Activated T-helper 1 cell treated with anti-CD3 and anti-CD28 coated beads, Interleukin-12 subunit alpha, Interleukin-12 subunit beta, Interleukin-2, Interleukin-4 antibody, amounts not matched to agents 30 ng/mL and 10 ng/mL and 1 ng/mL, durations not matched to agents 14 hours and 24 hours and 36 hours (primary cell): ENCODE measurements around the gene CDK19. TPM values are rescaled to one million over a fixed set of nuclear protein-coding genes. Genes with fewer than 3 reads are reported as not detected.
"Not testable (repeated sequence)": the region's sequence is repeated elsewhere in the genome, so short reads cannot be mapped to it uniquely, and the experiment has no call there.

Experiments used
- DNase-seq: peaks from one replicate; pipeline ENCODE4 v3.0.0; 2021; ENCODE audit warnings: low spot score
- H3K27ac Mint-ChIP-seq: one replicate; pipeline ENCODE4 v1.8.0; 2021; ENCODE audit warnings: mild to moderate bottlenecking, mixed read lengths
- H3K27me3 Mint-ChIP-seq: one replicate; pipeline ENCODE4 v1.8.0; 2022; ENCODE audit warnings: mild to moderate bottlenecking, moderate library complexity, mixed read lengths; ENCODE audit not compliant: insufficient read depth
- H3K36me3 Mint-ChIP-seq: one replicate; pipeline ENCODE4 v1.8.0; 2021; ENCODE audit warnings: low read depth, mixed read lengths
- H3K4me1 Mint-ChIP-seq: one replicate; pipeline ENCODE4 v1.8.0; 2021; ENCODE audit warnings: low read depth, mixed read lengths
- H3K4me3 Mint-ChIP-seq: one replicate; pipeline ENCODE4 v1.8.0; 2021; ENCODE audit warnings: mild to moderate bottlenecking, moderate library complexity, mixed read lengths
- H3K9me3 Mint-ChIP-seq: one replicate; pipeline ENCODE4 v1.8.0; 2021; ENCODE audit warnings: mixed read lengths
- intact Hi-C: fragments of 100-400 bp; cut with micrococcal nuclease; formaldehyde crosslinking; loops from one replicate; pipeline ENCODE4 v1.15.1; 2024
- total RNA-seq: library from RNA; stranded (reverse); gene quantifications from 2 replicates; pipeline ENCODE4 v1.2.3, GENCODE V29; 2022

CDK19 gene
- total RNA-seq, 1 donor from 2014 or later: 12.4 TPM

DNA sequence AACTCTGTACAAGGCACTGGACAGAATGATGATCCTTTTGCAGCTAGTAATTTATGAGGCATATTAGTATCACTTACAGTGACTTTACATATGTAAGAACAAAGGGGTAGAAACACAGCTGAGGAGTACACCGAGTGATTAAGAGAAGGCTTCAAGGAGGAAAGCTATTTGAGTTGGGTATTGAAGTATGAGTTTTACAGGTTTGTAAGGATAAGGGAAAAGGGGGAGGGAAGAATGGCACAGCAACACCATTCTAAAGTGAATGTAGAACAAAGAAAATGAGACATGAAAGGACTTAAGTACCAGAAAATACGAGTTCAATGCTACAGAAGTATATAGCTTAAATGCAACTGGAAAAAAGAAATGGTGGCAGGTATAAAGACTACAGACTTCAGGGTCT lies 5.5 kb downstream of the CDK19 start:
- intact Hi-C loops: loop anchor here (10.0 kb wide), 1 partner anchor 1275 kb away; the partner anchor contains the start of genes FAM229B and TUBE1
- no peak overlapping the region for H3K27ac Mint-ChIP-seq
- peaks cover 17% of the 10 kb centered on the region for H3K4me1 Mint-ChIP-seq
- DNase-seq: no peak
- H3K4me3 Mint-ChIP-seq: no peak overlapping the region
- peaks cover 6% of the 10 kb centered on the region for H3K36me3 Mint-ChIP-seq
- no peaks in the 10 kb centered on the region for H3K27me3 Mint-ChIP-seq
- H3K9me3 Mint-ChIP-seq: no peaks in the 10 kb centered on the region

DNA sequence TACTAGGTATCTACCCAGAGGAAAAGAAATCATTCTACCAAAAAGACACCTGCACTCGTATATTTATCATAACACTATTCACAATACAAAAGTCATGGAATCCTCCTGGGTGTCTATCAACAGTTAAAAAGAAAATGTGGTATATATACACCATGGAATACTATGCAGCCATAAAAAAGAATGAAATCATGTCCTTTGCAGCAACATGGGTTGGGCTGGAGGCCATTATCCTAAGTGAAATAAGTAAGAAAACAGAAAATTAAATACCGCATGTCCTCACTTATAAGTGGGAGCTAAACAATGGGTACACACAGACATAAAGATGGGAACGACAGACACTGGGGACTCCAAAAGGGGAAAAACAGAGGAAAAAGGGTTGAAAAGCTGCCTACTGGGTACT lies 13.1 kb downstream of the CDK19 start:
- intact Hi-C loops, H3K27me3 Mint-ChIP-seq, H3K4me3 Mint-ChIP-seq, DNase-seq, H3K27ac Mint-ChIP-seq: not testable (repeated sequence)
- Mint-ChIP-seq H3K36me3 (peaks cover 18% of the 10 kb centered on the region), H3K9me3 (peaks cover 14% of the 10 kb centered on the region), H3K4me1 (peaks cover 11% of the 10 kb centered on the region)

DNA sequence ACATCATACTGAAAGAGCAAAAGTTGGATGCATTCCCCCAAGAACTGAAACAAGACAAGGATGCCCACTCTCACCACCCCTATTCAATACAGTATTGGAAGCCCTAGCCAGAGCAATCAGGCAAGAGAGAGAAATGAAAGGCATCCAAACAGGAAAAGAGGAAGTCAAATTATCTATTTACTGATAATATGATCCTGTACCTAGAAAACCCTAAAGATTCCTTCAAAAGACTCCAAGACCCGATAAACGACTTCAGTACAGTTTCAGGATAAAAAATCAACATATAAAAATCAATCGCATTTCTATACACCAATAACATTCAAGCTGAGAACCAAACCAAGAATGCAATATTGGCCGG lies 14.5 kb downstream of the CDK19 start:
- Mint-ChIP-seq H3K27me3 (no peaks in the 10 kb centered on the region), H3K36me3 (peaks cover 15% of the 10 kb centered on the region), H3K27ac (no peak overlapping the region), H3K9me3 (peaks cover 14% of the 10 kb centered on the region), H3K4me1 (peaks cover 11% of the 10 kb centered on the region), H3K4me3 (no peak overlapping the region)
- intact Hi-C loops: no loop called here
- no peak for DNase-seq

DNA sequence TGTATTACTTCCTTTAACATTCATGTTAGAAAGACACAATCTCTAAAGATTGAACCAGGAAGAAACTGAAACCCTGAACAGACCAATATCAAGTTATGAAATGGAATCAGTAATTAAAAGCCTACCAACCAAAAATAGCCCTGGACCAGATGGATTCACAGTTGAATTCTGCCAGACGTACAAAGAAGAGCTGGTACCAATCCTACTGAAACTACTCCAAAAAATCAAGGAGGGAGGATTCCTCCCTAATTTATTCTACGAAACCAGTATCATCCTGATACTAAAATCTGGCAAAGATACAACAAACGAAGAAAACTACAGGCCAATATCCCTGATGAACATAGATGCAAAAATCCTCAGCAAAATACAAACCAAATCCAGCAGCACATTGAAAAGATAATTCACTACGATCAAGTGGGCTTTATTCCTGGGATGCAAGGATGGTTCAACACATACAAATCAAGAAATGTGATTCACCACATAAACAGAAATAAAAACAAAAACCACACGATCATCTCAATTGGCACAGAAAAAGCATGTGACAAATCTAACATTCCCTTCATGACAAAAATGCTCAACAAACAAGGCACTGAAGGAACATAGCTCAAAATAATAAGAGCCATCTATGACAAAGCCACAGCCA lies 15.0 kb downstream of the CDK19 start:
- no peak for DNase-seq
- intact Hi-C loops: no loop called here
- H3K9me3 Mint-ChIP-seq: peaks cover 14% of the 10 kb centered on the region
- peaks cover 10% of the 10 kb centered on the region for H3K4me1 Mint-ChIP-seq
- peaks cover 15% of the 10 kb centered on the region for H3K36me3 Mint-ChIP-seq
- H3K4me3 Mint-ChIP-seq: no peak overlapping the region
- H3K27ac Mint-ChIP-seq: no peak overlapping the region
- no peaks in the 10 kb centered on the region for H3K27me3 Mint-ChIP-seq

DNA sequence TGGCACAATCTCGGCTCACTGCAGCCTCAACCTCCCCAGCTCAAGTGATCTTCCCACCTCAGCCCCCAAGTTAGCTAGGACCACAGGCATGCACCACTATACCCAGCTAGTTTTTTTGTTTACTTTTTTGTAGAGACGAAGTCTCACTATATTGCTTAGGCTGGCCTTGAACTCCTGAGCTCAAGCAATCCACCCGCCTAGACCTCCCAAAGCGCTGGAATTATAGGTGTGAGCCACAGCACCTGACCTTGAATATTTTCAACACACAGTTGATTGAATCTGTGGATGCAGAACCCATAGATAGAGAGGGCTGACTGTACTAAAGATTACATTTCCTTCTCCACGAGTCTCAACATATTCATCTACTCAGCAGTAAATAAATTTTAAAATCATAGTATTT lies 15.6 kb downstream of the CDK19 start:
- H3K4me3 Mint-ChIP-seq: no peak overlapping the region
- H3K9me3 Mint-ChIP-seq: peaks cover 14% of the 10 kb centered on the region
- no peaks in the 10 kb centered on the region for H3K27me3 Mint-ChIP-seq
- no peak for DNase-seq
- intact Hi-C loops: no loop called here
- H3K36me3 Mint-ChIP-seq: peaks cover 11% of the 10 kb centered on the region
- peaks cover 5% of the 10 kb centered on the region for H3K4me1 Mint-ChIP-seq
- no peak overlapping the region for H3K27ac Mint-ChIP-seq

DNA sequence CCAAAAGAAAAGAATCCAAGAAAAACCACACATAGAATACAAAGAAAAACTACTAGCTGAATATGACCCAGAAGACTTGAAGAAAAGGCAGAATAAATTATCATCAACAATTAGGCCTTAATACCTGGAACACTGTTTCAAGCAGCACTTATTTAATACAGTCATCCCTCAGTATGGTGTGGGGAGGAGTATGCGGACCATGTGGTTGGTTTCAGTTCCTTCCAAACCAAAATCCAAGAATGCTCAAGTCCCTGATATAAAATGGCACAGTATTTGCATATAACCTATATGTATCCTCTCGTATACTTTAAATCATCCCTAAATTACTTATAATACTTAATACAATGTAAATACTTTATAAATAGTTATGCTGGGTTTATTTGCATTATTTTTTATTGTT lies 16.1 kb downstream of the CDK19 start:
- H3K9me3 Mint-ChIP-seq: peaks cover 14% of the 10 kb centered on the region
- intact Hi-C loops: no loop called here
- peaks cover 5% of the 10 kb centered on the region for H3K4me1 Mint-ChIP-seq
- H3K36me3 Mint-ChIP-seq: peaks cover 11% of the 10 kb centered on the region
- no peak overlapping the region for H3K4me3 Mint-ChIP-seq
- H3K27me3 Mint-ChIP-seq: no peaks in the 10 kb centered on the region
- no peak for DNase-seq
- no peak overlapping the region for H3K27ac Mint-ChIP-seq

DNA sequence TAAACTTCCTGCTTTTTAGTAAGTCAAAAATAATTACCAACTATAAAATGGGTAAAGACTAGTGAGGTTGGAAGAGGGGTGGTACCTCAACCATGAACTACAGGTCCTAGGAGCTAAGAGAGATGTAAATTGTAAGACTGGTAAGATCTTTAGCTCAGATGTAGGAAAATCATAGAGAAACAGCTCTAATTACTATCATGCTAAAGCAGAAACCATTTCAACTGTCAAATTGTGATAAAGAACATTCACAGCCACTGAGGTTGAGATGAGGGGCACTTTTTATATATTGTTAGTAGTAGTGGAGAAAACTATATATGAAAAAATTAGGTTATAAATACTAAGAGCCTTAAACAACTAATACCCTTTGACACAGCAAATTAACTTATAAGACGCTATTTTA lies 20.0 kb downstream of the CDK19 start:
- intact Hi-C loops: no loop called here
- Mint-ChIP-seq H3K27me3 (no peaks in the 10 kb centered on the region), H3K36me3 (peaks cover 2% of the 10 kb centered on the region), H3K27ac (no peak overlapping the region), H3K4me1 (no peaks in the 10 kb centered on the region), H3K4me3 (no peak overlapping the region), H3K9me3 (peaks cover 4% of the 10 kb centered on the region)
- no peak for DNase-seq

DNA sequence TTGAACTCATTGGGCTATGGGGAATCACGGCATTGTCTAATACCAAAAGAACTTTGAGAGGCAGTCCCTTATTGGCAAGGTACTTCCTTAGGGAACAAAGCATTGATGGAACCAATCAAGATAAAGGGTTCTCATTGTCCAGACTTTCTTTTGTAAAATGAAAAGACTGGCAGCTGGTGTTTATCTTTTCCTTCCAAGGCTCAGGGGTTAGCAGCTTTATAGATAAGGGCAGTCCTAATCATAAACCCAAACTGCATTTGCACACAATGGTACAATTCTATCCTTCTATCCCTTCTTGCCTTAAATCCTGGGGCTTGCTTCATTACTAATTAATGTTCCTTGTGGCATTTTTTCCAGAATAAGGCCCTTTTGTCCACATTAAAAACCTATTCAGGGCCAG lies 28.6 kb downstream of the CDK19 start:
- peaks cover 12% of the 10 kb centered on the region for H3K36me3 Mint-ChIP-seq
- H3K27me3 Mint-ChIP-seq: no peaks in the 10 kb centered on the region
- H3K27ac Mint-ChIP-seq: no peak overlapping the region
- peaks cover 24% of the 10 kb centered on the region for H3K4me1 Mint-ChIP-seq
- DNase-seq: no peak
- H3K4me3 Mint-ChIP-seq: no peak overlapping the region
- peaks cover 13% of the 10 kb centered on the region for H3K9me3 Mint-ChIP-seq
- intact Hi-C loops: no loop called here

DNA sequence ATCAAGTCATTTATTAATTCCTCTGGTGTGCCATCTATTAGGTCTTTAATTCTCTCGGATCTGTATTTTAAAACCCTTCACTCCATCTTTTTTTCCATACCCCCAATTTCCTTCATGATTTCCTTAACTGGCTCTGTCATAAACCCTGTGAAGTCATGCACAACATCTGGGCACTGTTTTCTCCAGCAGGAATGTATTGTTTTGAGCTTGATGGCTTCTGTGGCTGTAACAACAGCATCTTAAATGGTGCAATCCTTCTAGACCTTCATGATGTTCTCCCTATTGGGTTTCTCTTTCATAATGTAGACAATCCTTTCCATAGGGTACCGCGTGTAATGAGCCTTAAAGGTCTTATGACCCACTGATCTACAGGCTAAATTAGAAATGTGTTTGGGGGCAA lies 29.0 kb downstream of the CDK19 start:
- peaks cover 28% of the 10 kb centered on the region for H3K4me1 Mint-ChIP-seq
- H3K36me3 Mint-ChIP-seq: peaks cover 12% of the 10 kb centered on the region
- H3K9me3 Mint-ChIP-seq: peaks cover 13% of the 10 kb centered on the region
- intact Hi-C loops: no loop called here
- no peak overlapping the region for H3K4me3 Mint-ChIP-seq
- H3K27me3 Mint-ChIP-seq: no peaks in the 10 kb centered on the region
- H3K27ac Mint-ChIP-seq: no peak overlapping the region
- DNase-seq: no peak

DNA sequence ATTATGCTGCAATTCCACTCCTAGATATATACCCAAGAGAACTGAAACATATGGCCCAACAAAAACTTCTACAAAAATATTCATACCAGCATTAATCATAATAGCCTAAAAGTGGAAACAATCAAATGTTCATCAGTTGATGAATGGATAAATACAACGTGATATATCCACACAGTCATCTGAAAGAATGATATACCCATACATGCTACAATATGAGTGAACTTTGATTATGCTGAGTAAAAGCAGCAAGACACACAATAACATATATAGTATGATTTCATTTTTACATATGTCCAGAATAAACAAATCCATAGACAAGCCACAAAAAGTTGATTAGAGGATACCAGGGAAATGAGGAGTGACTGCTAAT lies 30.7 kb downstream of the CDK19 start:
- Mint-ChIP-seq H3K4me3 (no peak overlapping the region), H3K36me3 (peaks cover 9% of the 10 kb centered on the region), H3K4me1 (peaks cover 32% of the 10 kb centered on the region), H3K27ac (no peak overlapping the region), H3K27me3 (no peaks in the 10 kb centered on the region), H3K9me3 (peaks cover 8% of the 10 kb centered on the region)
- no peak for DNase-seq
- intact Hi-C loops: loop anchor here (1.0 kb wide), 1 partner anchor 160 kb away; no protein-coding TSS in a partner anchor

DNA sequence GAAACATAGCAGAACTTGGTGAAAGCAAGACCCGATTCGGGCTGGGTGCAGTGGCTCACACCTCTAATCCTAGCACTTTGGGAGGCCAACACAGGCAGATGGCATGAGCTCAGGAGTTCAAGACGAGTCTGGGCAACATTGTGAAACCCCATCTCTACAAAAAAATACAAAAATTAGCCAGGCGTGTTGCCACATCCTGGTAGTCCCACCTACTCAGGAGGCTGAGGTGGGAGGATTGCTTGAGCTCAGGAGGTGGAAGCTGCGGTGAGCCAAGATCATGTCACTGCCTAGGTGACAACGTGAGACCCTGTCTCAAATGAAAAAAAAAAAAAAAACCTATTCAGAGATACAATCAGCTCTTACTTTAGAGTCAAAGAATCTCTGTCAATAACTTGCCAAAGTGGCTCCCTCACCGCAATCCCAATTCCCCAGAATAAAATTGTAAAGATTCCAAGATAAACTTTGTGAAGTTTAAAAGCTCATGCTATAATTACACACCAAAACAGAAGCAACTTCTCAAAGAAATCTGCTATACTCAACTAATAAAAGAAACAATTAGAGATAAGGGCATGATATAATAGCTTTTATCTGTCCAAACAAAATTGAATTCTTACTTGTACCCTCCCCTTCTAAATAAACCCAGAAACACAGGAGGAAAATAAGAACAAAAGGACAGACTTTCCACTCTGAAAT lies 33.6 kb downstream of the CDK19 start:
- Mint-ChIP-seq H3K27me3 (no peaks in the 10 kb centered on the region), H3K9me3 (no peaks in the 10 kb centered on the region), H3K4me3 (no peak overlapping the region), H3K4me1 (peaks cover 32% of the 10 kb centered on the region), H3K27ac (no peak overlapping the region), H3K36me3 (peaks cover 9% of the 10 kb centered on the region)
- DNase-seq: no peak
- intact Hi-C loops: no loop called here

DNA sequence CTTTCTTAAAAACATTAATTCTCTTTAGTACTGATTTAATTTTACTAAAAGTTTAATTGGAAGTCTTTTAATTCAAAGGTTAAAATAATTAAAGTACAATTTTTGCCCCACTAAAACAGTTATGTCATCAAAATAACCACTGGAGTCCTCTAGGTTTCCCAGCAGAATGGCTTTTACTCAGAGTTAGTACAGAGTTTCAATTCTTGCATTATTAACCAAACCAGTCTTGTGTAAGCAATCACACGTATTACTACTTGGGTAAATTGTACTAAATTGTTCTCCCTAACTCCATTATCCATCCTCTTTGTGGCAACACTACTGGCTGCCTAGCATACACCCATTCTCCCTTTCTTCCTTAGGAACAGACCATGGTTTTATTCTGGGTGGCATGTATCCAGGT lies 36.9 kb downstream of the CDK19 start:
- no peaks in the 10 kb centered on the region for H3K9me3 Mint-ChIP-seq
- no peaks in the 10 kb centered on the region for H3K36me3 Mint-ChIP-seq
- no peak overlapping the region for H3K27ac Mint-ChIP-seq
- intact Hi-C loops: no loop called here
- H3K4me3 Mint-ChIP-seq: no peak overlapping the region
- peaks cover 15% of the 10 kb centered on the region for H3K4me1 Mint-ChIP-seq
- no peak for DNase-seq
- no peaks in the 10 kb centered on the region for H3K27me3 Mint-ChIP-seq

DNA sequence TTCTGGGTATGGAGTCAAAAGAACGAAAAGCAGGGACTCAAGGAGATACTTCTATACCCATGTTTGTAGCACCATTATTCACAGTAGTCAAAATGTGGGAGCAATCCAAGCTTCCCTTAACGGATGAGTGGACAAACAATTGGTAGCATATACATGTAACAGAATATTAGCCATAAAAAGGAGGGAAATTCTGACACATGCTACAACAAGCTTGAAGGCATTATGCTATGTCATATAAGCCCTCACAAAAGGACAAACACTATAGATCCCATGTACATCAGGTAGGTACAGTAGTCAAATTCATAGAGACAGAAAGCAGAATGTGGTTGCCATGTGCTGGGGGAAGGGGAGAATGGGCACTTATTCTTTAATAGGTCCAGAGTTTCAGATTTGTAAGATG lies 37.6 kb downstream of the CDK19 start:
- no peaks in the 10 kb centered on the region for H3K36me3 Mint-ChIP-seq
- peaks cover 15% of the 10 kb centered on the region for H3K4me1 Mint-ChIP-seq
- H3K27me3 Mint-ChIP-seq: no peaks in the 10 kb centered on the region
- H3K4me3 Mint-ChIP-seq: no peak overlapping the region
- H3K27ac Mint-ChIP-seq: no peak overlapping the region
- intact Hi-C loops: no loop called here
- DNase-seq: no peak
- no peaks in the 10 kb centered on the region for H3K9me3 Mint-ChIP-seq
